Small intestine (tissue), 7 donors: ENCODE results near the gene STARD13. TPM values are rescaled to one million over a fixed set of nuclear protein-coding genes. Genes with fewer than 3 reads are reported as not detected.
"Not testable (repeated sequence)": the region's sequence is repeated elsewhere in the genome, so short reads cannot be mapped to it uniquely, and the experiment has no call there.

Experiments used
- DNase-seq, 2 donors: peaks; one replicate each; pipeline versions ENCODE4 v3.0.0 to v3.0.0-alpha.2; 2013
- FAIRE-seq: peaks from 2 replicates; lab custom pipeline; 2012; peaks lifted over from hg19 to GRCh38; lab: Jason Lieb, UNC
- H3K27ac ChIP-seq, 3 donors: one replicate each; pipeline ENCODE4 v1.5.1; 2013; ENCODE audit warnings: low read length in 2 of 3, mild to moderate bottlenecking in 2 of 3, control low read depth in 1 of 3, inconsistent platforms in 1 of 3, low read depth in 1 of 3, moderate library complexity in 1 of 3
- H3K27me3 ChIP-seq, 3 donors: one replicate each; pipeline ENCODE4 v1.6.1; 2013; ENCODE audit warnings: low read length in 3 of 3, inconsistent platforms in 1 of 3; ENCODE audit not compliant: control insufficient read depth in 3 of 3, insufficient read depth in 3 of 3
- H3K36me3 ChIP-seq, 3 donors: one replicate each; pipeline ENCODE4 v1.6.1; 2013; ENCODE audit warnings: low read length in 3 of 3, inconsistent platforms in 1 of 3, low read depth in 1 of 3, mild to moderate bottlenecking in 1 of 3, moderate library complexity in 1 of 3; ENCODE audit not compliant: control insufficient read depth in 3 of 3, insufficient read depth in 2 of 3
- H3K4me1 ChIP-seq, 3 donors: one replicate each; pipeline ENCODE4 v1.6.1; 2013; ENCODE audit warnings: low read length in 2 of 3, inconsistent platforms in 1 of 3, low read depth in 1 of 3, mild to moderate bottlenecking in 1 of 3, moderate library complexity in 1 of 3; ENCODE audit not compliant: control insufficient read depth in 3 of 3, insufficient read depth in 2 of 3
- H3K4me3 ChIP-seq, 3 donors: one replicate each; pipeline ENCODE4 v1.5.1; 2013; ENCODE audit warnings: low read length in 3 of 3, control low read depth in 1 of 3, inconsistent platforms in 1 of 3, low read depth in 1 of 3, mild to moderate bottlenecking in 1 of 3, moderate library complexity in 1 of 3
- H3K9me3 ChIP-seq, 2 donors: one replicate each; pipeline ENCODE4 v1.6.1; 2013; ENCODE audit warnings: low read depth in 1 of 2, low read length in 1 of 2; ENCODE audit not compliant: control insufficient read depth in 2 of 2, insufficient read depth in 1 of 2
- WGBS, 3 donors: extraction: QIAGEN DNeasy Blood & Tissue Kit; methylation state at CpG; one replicate each; pipeline ENCODE4 v1.1.7; 2013; 5-methylcytosine and 5-hydroxymethylcytosine counted together
- polyA plus RNA-seq, 4 donors: library from polyadenylated mRNA; stranded (reverse) in 3 of 4; unstranded in 1 of 4; fragments of 200-250 nt in 3 of 4; fragments of 120-200 nt in 1 of 4; gene quantifications; one replicate each; pipeline versions ENCODE4 v1.2.1 to v1.2.3, GENCODE V29; 2013
- donor health status: healthy with polysubstance abuse.
- donor health status: control.
- donor health status: control.
- donor health status: Bipolar disorder and iron deficiency.
- donor health status: healthy.

The STARD13 gene
- polyA plus RNA-seq, 4 donors: 2.2 to 15.3 (median 5.0) TPM

DNA sequence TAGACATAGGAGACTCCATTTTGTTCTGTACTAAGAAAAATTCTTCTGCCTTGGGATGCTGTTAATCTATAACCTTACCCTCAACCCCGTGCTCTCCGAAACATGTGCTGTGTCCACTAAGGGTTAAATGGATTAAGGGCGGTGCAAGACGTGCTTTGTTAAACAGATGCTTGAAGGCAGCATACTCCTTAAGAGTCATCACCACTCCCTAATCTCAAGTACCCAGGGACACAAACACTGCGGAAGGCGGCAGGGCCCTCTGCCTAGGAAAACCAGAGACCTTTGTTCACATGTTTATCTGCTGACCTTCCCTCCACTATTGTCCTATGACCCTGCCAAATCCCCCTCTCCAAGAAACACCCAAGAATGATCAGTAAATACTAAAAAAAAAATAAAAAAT, 43.2 kb downstream of the STARD13 start:
- H3K9me3 ChIP-seq, FAIRE-seq, H3K4me1 ChIP-seq, H3K27ac ChIP-seq, H3K36me3 ChIP-seq, H3K27me3 ChIP-seq, DNase-seq, H3K4me3 ChIP-seq: not testable (repeated sequence)
- 60 to 82% (median 74%) methylated on average over 4 of the region's 6 CpGs for WGBS, 3 donors

GRCh38 chr13:33236021-33236420, 49.5 kb downstream of the STARD13 start:
- H3K4me1 ChIP-seq: no peaks in the 10 kb centered on the region
- H3K27me3 ChIP-seq: no peaks in the 10 kb centered on the region
- FAIRE-seq (no peak), DNase-seq (no peak)
- no peak overlapping the region for H3K4me3 ChIP-seq
- H3K27ac ChIP-seq: peak overlapping the region in 1 of 3 donors; percentile 25
- peaks cover 1 to 6% of the 10 kb centered on the region in 2 donors for H3K9me3 ChIP-seq
- 80 to 87% (median 87%) methylated on average over 8 of the region's 8 CpGs for WGBS, 3 donors
- H3K36me3 ChIP-seq: peaks cover 0 to 12% (median 0%) of the 10 kb centered on the region in 3 donors

DNA sequence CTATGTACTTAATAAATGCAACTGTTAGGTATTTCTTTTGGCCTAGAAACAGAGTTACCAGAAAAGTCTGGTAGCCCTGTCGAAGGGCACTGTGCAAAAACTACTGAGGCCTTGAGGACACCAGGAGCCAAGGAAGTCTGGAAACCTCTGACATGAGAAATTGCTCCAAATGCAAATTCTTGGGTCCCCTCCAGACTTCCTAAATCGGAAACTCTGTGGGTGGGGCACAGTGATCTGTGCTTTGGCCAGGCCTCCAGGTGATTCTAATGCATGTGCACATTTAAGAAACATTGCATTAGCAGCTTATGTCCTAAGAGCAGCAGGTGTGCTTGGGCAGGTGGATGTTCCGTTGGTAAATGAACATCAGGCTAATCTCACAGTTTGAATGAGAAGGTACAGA, 50.0 kb downstream of the STARD13 start:
- peaks cover 0 to 13% (median 0%) of the 10 kb centered on the region in 3 donors for H3K36me3 ChIP-seq
- H3K9me3 ChIP-seq: peaks cover 1 to 6% of the 10 kb centered on the region in 2 donors
- FAIRE-seq: no peak
- no peak overlapping the region for H3K27ac ChIP-seq
- H3K27me3 ChIP-seq: no peaks in the 10 kb centered on the region
- no peak overlapping the region for H3K4me3 ChIP-seq
- no peak for DNase-seq
- 39 to 71% (median 50%) methylated on average over 3 of the region's 3 CpGs for WGBS, 3 donors
- no peaks in the 10 kb centered on the region for H3K4me1 ChIP-seq

GRCh38 chr13:33235078-33235477, 50.5 kb downstream of the STARD13 start:
- Histone ChIP-seq H3K27ac (no peak overlapping the region), H3K9me3 (peaks cover 1 to 6% of the 10 kb centered on the region in 2 donors), H3K4me1 (peaks cover 0 to 3% (median 1%) of the 10 kb centered on the region in 3 donors), H3K36me3 (peaks cover 0 to 13% (median 0%) of the 10 kb centered on the region in 3 donors), H3K4me3 (no peak overlapping the region), H3K27me3 (no peaks in the 10 kb centered on the region)
- DNase-seq (no peak), FAIRE-seq (no peak)

- Histone ChIP-seq H3K36me3 (peaks cover 0 to 13% (median 0%) of the 10 kb centered on the region in 3 donors), H3K4me1 (peaks cover 0 to 11% (median 8%) of the 10 kb centered on the region in 3 donors), H3K9me3 (peaks cover 0 to 6% of the 10 kb centered on the region in 2 donors), H3K4me3 (no peak overlapping the region), H3K27me3 (no peaks in the 10 kb centered on the region), H3K27ac (no peak overlapping the region)
- FAIRE-seq (no peak), DNase-seq (no peak)
- 78 to 94% (median 81%) methylated on average over 5 of the region's 5 CpGs for WGBS, 3 donors
Measured at GRCh38 chr13:33233547-33233946, 52.0 kb downstream of the STARD13 start.

DNA sequence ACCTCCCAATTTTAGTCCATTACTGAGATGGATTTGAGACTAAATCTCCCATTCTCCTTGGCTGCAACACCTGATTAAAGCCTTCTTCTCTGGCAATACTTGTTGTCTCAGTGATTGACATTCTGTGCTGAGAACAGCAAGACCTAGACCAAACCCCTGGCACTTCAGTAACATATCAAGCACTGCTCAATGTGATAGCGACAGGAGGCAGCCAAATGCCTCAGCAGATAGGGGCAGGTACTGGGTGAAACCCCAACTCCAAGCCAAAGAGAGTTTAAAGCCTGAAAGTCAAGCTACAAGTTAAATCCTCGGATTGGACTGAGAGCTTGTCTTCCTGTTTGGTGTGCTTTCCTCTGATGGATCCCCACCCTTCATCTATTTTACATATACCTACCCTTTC, 52.7 kb downstream of the STARD13 start:
- peaks cover 0 to 6% of the 10 kb centered on the region in 2 donors for H3K9me3 ChIP-seq
- peaks cover 0 to 13% (median 0%) of the 10 kb centered on the region in 3 donors for H3K36me3 ChIP-seq
- peaks cover 0 to 13% (median 8%) of the 10 kb centered on the region in 3 donors for H3K4me1 ChIP-seq
- no peak overlapping the region for H3K27ac ChIP-seq
- FAIRE-seq: no peak
- no peak for DNase-seq
- H3K4me3 ChIP-seq: no peak overlapping the region
- no peaks in the 10 kb centered on the region for H3K27me3 ChIP-seq
- WGBS, 3 donors: 92 to 95% (median 94%) methylated on average over 2 of the region's 2 CpGs

DNA sequence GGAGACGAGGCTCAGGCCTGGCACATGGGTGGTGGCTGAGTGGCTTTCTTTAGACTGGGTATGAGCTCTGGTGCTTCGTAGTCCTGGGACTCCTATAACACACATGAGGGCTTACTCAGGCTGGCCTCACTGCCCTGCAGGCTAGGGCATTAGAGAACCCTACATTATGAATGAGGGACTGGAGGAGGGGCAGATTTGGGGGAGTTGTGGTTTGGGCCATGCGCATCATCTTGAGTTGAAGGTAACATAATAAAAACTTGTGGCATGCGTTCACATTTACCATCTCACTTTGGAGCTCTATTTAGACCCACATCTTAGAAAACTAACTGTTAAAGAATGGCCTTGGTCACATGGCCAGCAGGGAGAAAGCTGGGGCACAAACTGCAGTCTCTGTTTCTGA, 54.2 kb downstream of the STARD13 start:
- DNase-seq (no peak), FAIRE-seq (no peak)
- H3K27ac ChIP-seq: no peak overlapping the region
- peaks cover 0 to 13% (median 8%) of the 10 kb centered on the region in 3 donors for H3K4me1 ChIP-seq
- H3K36me3 ChIP-seq: peaks cover 0 to 13% (median 0%) of the 10 kb centered on the region in 3 donors
- peaks cover 0 to 6% of the 10 kb centered on the region in 2 donors for H3K9me3 ChIP-seq
- H3K4me3 ChIP-seq: no peak overlapping the region
- WGBS, 3 donors: 86 to 97% (median 95%) methylated on average over 4 of the region's 4 CpGs
- H3K27me3 ChIP-seq: no peaks in the 10 kb centered on the region

- Histone ChIP-seq H3K27me3 (no peaks in the 10 kb centered on the region), H3K4me3 (no peak overlapping the region), H3K9me3 (peaks cover 0 to 6% of the 10 kb centered on the region in 2 donors), H3K36me3 (peaks cover 0 to 11% (median 0%) of the 10 kb centered on the region in 3 donors), H3K4me1 (peaks cover 0 to 13% (median 8%) of the 10 kb centered on the region in 3 donors), H3K27ac (peak overlapping the region in 1 of 3 donors; percentile 32)
- 62 to 68% (median 65%) methylated on average over 6 of the region's 6 CpGs for WGBS, 3 donors
- DNase-seq (no peak), FAIRE-seq (no peak)
Measured at GRCh38 chr13:33230178-33230881, 55.2 kb downstream of the STARD13 start.
